Esophagus muscularis mucosa (tissue), 3 donors: ENCODE data around the gene AMOT.

Experiments used
- CTCF ChIP-seq, 3 experiments: fragments of 200-600 bp in 2 of 3; fragments of 450-650 bp in 1 of 3; sonication (generic) in 2 of 3; IDR thresholded peaks; one replicate each; pipeline ENCODE4 v1.5.1; 2017 to 2019; ENCODE audit warnings: antibody characterized with exemption in 3 of 3, mild to moderate bottlenecking in 2 of 3, moderate library complexity in 1 of 3
- POLR2A ChIP-seq: fragments of 450-650 bp; IDR thresholded peaks from one replicate; pipeline ENCODE4 v1.6.1; 2017; ENCODE audit warnings: antibody characterized with exemption, moderate library complexity, mild to moderate bottlenecking, low read depth

GRCh38 chrX:112888916-112889315, 48.3 kb upstream of the AMOT start:
- TF ChIP-seq CTCF (IDR thresholded peaks at IDR 0.05) (no peak), POLR2A (no peak)
